SHP77 (cell line): ENCODE measurements around the gene PAM.
A peak's percentile ranks its signal among the peaks of the same experiment; 100 is the strongest.
"Not testable (repeated sequence)": the region's sequence is repeated elsewhere in the genome, so short reads cannot be mapped to it uniquely, and the experiment has no call there.

Source experiments
- DNase-seq, 2 experiments: peaks; one replicate each; lab custom pipeline; 2025; lab: John Stamatoyannopoulos, UW

PAM gene

DNA sequence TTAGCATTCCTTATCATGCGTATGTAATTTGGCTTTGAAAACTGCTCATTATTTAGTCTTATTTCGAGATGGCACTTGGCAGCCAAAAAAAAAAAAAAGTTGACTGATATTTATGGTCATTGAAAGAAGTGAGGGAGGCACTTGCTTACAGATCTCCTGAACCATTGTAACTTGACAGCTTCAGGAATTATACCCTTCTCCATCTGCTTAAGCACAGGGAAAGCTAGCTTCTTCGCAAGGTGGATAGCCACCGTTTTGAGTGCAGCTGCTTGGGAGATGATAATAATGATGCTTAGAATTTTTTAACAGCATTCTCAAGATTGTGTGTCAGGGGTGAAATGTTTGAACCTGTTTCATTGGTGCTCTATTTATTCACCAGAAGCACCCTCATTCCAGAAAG lies 248.8 kb downstream of the PAM start:
- no peak for DNase-seq

GRCh38 chr5:103005276-103005675 lies 250.2 kb downstream of the PAM start:
- DNase-seq, result no peak

DNA sequence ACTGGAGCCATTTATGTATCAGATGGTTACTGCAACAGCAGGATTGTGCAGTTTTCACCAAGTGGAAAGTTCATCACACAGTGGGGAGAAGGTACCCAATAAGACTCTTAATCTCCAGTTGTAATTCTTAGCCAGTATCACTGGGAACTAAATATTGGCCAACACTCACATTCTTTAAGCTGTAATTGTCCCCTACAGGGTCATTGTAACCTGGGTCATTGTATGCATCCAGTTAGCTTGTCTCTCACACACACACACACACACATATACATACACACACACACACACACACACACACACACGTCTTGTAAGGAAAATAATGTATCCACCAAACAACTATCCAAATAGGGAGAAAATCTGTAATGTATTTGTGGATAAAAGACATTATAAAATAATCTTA lies 251.8 kb downstream of the PAM start:
- no peak for DNase-seq

GRCh38 chr5:103010168-103010567 lies 255.1 kb downstream of the PAM start:
- no peak for DNase-seq

DNA sequence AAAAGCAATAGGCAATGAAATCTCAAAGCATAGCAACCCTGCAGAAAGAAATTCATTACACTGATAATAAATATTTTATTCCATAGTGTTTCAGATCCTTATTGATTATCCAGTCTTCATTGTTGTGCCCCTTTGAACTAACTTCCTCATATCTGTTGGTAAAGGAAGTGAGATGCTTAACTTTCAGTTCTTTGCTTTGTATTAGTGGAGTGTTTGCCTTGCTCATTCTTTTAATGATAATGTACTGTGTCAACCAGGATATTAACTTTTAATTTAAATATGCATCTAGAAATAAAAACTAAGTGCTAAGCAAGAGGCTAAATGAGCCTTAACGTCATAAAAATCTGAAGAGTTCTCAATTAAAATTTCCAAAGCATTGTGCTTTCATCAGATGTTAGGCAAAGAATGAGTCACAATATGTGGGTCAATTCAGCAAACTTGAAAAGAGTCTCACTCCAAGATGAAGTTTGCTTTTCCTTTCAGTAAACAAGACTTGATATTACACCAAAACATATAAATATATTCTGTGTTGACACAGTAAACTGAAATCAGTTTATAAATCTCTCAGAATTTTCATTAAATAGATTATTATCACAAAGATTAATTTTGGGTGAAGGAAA lies 258.9 kb downstream of the PAM start:
- no peak for DNase-seq

DNA sequence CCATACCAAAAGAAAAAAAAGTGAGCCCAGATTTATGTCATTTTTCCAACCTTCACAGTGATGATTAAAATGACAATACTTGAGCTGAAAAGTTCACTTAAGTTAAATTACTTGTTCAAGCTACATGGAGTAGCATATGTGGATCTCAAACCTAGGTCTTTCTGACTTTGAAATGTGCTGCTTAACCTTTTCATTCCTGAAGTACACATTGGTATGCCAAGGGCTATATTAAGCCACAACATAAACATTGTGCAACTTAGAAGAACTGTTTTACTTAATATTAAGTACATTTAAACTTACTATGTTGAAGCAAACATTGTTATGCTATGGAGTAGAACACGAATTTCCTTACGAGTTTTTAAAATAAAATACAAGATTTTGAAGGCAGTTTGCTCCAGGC lies 259.9 kb downstream of the PAM start:
- no peak for DNase-seq

- DNase-seq, result no peak
Measured at GRCh38 chr5:103016167-103016566, 261.1 kb downstream of the PAM start.

- DNase-seq, result no peak
Measured at GRCh38 chr5:103019804-103020203, 264.7 kb downstream of the PAM start.

GRCh38 chr5:103021314-103021713 lies 266.2 kb downstream of the PAM start:
- no peak for DNase-seq

DNA sequence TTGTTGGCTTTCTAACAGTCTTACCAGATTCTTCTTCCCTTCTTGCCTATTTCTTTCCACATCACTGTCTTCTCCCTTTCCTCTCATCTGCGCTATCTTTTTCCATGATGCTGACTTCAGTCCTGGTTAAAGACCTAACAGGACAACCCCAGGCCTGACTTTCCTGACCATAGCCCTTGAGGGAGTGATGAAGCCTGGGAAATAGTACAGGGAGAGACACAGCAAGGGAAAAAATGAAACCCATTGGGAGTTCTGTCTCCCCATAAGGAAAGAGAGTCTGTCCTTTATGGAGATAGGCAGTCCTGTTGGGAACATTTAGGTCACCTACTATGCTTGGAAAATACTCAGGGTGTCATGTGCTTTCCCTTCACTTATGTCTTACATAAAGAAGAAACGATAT lies 272.2 kb downstream of the PAM start:
- no peak for DNase-seq

DNA sequence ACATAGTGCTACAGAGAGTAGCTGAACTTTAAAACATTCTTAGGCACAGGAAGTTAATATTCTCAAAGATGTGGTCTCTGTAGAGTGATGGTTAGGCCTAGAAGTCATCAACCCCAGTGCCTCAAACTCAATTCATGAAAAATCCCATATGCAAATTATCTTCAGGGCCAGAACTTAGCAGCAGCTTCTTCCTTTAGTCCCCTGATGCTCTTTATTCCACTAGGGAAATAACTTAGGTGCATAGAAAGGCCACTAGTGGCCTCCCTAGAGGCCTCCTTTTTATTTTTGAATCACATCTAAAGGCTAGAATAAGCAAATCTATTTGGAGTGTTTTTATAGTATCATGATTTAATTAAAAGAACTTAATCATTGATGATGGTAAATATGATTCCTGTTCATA lies 276.5 kb downstream of the PAM start:
- DNase-seq, result no peak

- DNase-seq, result no peak
Measured at GRCh38 chr5:103033696-103034095, 278.6 kb downstream of the PAM start.

DNA sequence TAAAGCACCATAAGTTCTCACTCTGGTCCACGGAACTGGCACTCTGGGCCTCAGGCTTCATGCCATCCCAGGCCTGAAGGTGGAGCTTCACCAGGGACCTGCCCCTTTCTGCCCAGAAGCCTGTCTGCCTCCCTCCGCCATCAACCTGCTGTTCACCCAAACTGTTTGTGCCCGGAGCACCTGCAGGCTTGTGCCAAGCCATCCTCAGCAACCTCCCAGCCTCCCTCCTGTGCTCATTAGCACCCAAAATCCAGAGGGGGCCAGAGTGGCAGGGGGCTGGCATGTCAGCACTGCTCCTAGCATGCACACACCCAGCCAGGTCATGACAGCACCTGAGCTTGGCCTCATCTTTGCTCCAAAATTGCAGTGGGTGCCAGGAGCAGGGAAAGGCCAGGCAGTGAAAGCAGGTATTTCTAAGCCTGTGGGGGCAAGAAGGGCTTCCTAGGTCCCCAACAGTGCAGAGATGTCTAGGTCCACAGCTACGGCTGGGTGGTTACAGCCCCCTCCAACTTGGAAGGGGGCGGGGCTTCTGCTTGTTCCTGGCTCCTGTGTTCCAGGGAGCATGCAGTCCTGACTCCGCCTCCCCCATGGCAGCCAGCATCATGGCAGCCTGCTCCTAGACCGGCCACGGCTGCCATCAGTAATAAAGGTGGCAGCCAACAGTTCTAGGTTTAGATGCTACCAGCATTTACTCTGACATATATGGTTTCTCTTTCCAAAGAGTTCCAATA lies 279.7 kb downstream of the PAM start:
- DNase-seq, result no peak

DNA sequence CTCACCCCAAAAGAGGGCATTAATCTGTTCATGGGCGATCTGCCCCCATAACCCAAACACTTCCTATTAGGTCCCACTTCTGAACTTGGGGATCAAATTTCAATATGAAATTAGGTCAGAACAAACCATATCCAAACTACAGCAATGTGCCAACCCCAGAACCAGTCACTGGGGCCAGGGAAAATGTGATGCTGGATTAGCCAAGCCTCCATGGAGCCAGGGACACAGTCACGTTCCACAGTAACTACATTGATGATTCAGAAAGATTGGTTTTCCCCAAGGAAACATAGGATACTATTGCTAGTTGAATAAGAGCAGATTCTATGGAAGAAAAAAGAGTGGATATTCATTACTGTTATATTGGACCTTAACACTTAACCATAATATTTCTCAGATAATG lies 280.6 kb downstream of the PAM start:
- no peak for DNase-seq

DNA sequence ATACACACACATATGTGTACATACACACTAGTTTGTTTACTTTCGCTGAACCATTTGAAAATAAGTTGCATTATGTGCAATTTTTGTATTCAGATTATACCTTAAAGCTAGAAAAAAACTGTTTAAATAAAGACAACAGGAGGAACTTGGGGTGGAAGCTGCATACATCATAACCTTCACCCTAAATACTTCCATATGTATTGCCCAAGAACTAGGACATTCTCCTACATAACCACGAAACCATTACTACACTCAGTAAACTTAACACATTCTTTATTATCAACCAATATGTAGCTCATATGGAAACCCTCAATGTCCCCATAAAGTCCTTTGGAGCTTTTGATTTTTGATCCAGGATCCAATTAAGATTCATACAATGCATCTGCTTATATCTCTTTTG lies 281.5 kb downstream of the PAM start:
- no peak for DNase-seq

GRCh38 chr5:103037673-103038455 lies 282.8 kb downstream of the PAM start:
- peak; percentile 4 to 18 for DNase-seq

DNA sequence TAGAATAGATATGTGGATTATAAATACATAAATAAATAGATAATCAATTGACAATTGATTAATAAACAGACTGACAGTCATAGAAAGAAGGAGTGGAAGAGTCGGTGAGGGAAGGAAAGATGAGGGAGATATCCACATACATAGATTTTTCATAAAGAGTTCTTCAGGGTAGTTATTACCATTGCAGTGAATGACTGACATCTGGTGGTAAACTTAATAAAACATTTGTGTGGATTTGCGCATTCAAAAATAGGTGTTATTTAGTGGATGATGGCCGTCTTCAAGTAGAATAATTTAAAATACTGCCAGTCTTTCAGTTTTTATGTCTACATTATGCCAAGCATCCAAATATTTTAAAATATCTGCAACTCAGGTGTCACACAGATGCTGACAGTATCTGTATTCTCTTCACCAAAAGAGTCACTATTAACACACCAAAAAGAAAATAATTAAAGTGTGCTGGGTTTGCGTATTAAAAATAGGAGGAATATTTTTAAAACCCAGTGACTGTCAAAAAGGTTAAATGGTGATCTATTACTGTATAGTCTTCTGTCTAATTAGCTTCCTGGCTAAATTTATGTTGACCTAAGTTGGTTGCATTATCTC lies 286.1 kb downstream of the PAM start:
- DNase-seq, result peak in 1 of 2 experiments; percentile 44

DNA sequence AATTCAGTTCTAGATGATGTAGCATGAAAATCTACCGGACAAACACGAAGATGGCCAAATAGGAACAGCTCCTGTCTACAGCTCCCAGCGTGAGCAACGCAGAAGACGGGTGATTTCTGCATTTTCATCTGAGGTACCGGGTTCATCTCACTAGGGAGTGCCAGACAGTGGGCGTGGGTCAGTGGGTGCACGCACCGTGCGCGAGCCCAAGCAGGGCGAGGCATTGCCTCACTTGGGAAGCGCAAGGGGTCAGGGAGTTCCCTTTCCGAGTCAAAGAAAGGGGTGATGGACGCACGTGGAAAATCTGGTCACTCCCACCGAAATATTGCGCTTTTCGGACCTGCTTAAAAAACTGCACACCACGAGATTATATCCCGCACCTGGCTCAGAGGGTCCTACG lies 291.6 kb downstream of the PAM start:
- DNase-seq, result not testable (repeated sequence)

- DNase-seq, result no peak
Measured at GRCh38 chr5:103057208-103058130, 302.4 kb downstream of the PAM start.

- DNase-seq, result no peak
Measured at GRCh38 chr5:103059525-103059924, 304.4 kb downstream of the PAM start.

DNA sequence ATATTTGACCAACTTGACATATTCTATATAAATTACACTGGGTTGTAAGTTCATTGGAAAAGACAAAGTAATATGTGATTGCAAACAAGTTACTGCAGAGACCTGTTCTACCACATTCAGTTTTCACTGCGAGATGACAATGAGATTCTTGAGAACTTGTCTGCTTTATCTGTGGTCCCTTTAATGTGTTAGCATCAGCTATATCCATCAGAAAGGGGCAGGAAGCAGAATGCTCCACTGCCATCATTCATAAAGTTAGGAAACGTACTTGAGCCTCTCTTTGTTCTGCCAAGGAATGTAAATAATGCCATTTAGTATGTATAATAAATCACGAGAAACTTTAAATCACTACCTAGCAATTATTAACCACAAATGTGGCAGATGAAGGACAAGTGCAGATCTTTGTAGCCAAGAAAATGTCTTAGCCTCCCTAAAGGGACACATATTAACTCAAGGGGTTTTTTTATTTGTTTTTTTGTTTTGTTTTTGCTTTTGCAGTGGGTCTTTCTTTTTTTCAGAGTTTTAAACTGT lies 305.4 kb downstream of the PAM start:
- no peak for DNase-seq
